Activated B cell treated with CpG ODN at 0.5 μM for 24 hours (primary cell): ENCODE measurements around the gene PEPD. TPM values are rescaled to one million over a fixed set of nuclear protein-coding genes. Genes with fewer than 3 reads are reported as not detected.

Experiments
- ATAC-seq: fragments of 200-7000 bp; cut with Tn5 transposase; one replicate; pipeline ENCODE4 v1.10.0; 2021; ENCODE audit warnings: low read depth, mild to moderate bottlenecking, moderate library complexity
- CTCF ChIA-PET: fragments of 350-600 bp; sonication (Branson Sonifier 250); formaldehyde crosslinking; loops from one replicate; lab custom pipeline; 2021; ENCODE audit warnings: antibody characterized with exemption; lab: Charles Lee
- POLR2A ChIA-PET: fragments of 350-600 bp; sonication (Branson Sonifier 250); formaldehyde crosslinking; loops from one replicate; lab custom pipeline; 2021; ENCODE audit warnings: antibody characterized with exemption; lab: Charles Lee
- DNase-seq: peaks from one replicate; pipeline ENCODE4 v3.0.0; 2022
- H3K27ac Mint-ChIP-seq: one replicate; pipeline ENCODE4 v1.8.0; 2020; ENCODE audit warnings: mixed read lengths
- H3K27me3 Mint-ChIP-seq: one replicate; pipeline ENCODE4 v1.8.0; 2021; ENCODE audit warnings: mixed read lengths
- H3K36me3 Mint-ChIP-seq: one replicate; pipeline ENCODE4 v1.8.0; 2021; ENCODE audit warnings: low read depth, mixed read lengths
- H3K4me1 Mint-ChIP-seq: one replicate; pipeline ENCODE4 v1.8.0; 2021; ENCODE audit warnings: mixed read lengths
- H3K4me3 Mint-ChIP-seq: one replicate; pipeline ENCODE4 v1.8.0; 2020; ENCODE audit warnings: mild to moderate bottlenecking, mixed read lengths
- H3K9me3 Mint-ChIP-seq: one replicate; pipeline ENCODE4 v1.8.0; 2020; ENCODE audit warnings: mixed read lengths
- intact Hi-C: fragments of 100-400 bp; cut with micrococcal nuclease; formaldehyde crosslinking; loops from one replicate; pipeline ENCODE4 v1.15.1; 2024
- total RNA-seq: library from RNA; stranded (reverse); gene quantifications from 2 replicates; pipeline ENCODE4 v1.2.3, GENCODE V29; 2022
- TF ChIP-seq, protein P1 (sequence below): fragments of 200-600 bp; IDR thresholded peaks from one replicate; pipeline ENCODE4 v1.8.0; 2022; ENCODE audit warnings: antibody characterized with exemption, mild to moderate bottlenecking

Gene PEPD
- total RNA-seq, 1 donor from 2014 or later: 49.1 TPM

DNA sequence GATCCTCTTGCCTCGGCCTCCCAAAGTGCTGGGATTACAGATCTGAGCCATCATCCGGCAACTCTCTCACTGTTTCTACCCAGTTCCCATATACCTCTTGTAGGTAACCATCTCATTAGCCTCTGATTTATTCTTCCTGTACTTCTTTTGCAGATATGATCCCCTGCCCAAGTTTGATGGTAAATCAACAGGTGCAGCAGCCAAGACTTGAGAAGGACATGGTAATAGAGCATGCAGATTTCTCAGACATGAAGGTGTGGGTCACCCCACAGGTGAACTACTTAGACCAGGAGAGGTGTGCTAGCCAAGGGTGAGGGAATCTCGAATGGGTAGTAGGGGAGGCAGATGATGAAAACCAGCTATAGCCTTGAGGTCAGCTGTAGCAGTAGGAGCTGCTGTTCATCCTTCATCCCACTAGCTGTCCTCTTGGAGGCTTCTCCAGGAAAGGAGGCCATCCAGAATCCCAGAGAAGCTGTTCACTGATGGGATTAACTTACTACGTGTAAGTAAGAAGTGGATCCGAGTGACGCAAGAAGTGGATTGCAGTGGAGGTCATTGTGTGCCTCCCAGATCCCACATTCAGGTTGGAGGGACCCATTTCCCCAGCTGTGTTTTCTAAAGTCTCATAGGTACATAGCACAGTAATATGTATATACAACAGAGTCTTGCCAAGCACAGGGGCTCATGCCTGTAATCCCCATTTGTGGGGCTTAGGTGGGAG lies 158.9 kb downstream of the PEPD start:
- ChIA-PET POLR2A (no interaction called here), CTCF (no interaction called here)
- H3K27me3 Mint-ChIP-seq: peaks cover 30% of the 10 kb centered on the region
- H3K4me1 Mint-ChIP-seq: no peaks in the 10 kb centered on the region
- DNase-seq: no peak
- no peaks in the 10 kb centered on the region for H3K9me3 Mint-ChIP-seq
- TF ChIP-seq, protein P1, sequence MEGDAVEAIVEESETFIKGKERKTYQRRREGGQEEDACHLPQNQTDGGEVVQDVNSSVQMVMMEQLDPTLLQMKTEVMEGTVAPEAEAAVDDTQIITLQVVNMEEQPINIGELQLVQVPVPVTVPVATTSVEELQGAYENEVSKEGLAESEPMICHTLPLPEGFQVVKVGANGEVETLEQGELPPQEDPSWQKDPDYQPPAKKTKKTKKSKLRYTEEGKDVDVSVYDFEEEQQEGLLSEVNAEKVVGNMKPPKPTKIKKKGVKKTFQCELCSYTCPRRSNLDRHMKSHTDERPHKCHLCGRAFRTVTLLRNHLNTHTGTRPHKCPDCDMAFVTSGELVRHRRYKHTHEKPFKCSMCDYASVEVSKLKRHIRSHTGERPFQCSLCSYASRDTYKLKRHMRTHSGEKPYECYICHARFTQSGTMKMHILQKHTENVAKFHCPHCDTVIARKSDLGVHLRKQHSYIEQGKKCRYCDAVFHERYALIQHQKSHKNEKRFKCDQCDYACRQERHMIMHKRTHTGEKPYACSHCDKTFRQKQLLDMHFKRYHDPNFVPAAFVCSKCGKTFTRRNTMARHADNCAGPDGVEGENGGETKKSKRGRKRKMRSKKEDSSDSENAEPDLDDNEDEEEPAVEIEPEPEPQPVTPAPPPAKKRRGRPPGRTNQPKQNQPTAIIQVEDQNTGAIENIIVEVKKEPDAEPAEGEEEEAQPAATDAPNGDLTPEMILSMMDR: no peak
- intact Hi-C loops: no loop called here
- H3K27ac Mint-ChIP-seq: no peak overlapping the region
- H3K4me3 Mint-ChIP-seq: no peak overlapping the region
- H3K36me3 Mint-ChIP-seq: no peaks in the 10 kb centered on the region
- no peak for ATAC-seq

DNA sequence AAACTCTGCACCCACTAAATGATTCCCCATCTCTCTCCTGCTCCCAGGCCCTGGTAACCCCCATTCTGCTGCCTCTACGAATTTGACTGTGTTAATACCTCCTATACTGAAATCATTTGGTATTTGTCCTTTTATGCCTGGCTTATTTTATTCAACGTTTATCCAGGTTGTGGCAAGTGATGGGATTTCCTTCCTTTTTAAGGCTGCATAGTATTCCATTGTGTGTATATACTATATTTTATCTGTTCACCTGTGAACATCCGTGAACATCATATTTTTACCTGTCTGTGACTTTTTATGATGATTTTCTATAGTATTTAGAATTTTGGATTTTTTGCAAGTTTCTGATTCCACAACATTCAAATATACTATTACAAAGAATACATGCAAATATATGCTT lies 162.0 kb downstream of the PEPD start:
- peaks cover 9% of the 10 kb centered on the region for H3K9me3 Mint-ChIP-seq
- H3K27me3 Mint-ChIP-seq: peaks cover 37% of the 10 kb centered on the region
- no peak for ATAC-seq
- no peak for DNase-seq
- TF ChIP-seq, protein P1: no peak
- H3K36me3 Mint-ChIP-seq: no peaks in the 10 kb centered on the region
- H3K27ac Mint-ChIP-seq: no peak overlapping the region
- H3K4me1 Mint-ChIP-seq: no peaks in the 10 kb centered on the region
- CTCF ChIA-PET: no interaction called here
- POLR2A ChIA-PET: no interaction called here
- no peak overlapping the region for H3K4me3 Mint-ChIP-seq
- intact Hi-C loops: no loop called here

DNA sequence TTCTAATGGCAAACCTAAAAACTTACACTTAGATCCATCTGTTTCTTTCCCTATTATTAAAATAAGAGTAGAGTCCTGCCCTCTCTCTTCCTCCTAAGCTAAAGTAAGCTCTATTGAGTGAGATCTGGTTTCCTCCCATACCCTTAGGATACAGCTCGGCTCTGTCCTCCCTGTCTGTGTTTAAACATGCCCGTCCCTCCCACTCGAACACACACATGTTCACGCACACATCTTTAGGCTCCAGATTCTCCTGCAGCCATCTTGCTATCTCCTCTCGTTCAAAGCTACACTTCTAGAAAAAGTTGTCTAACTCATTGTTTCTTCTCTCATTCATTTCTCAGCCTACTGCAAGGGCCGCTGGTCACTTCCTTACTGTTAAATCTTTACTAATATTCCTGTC lies 163.2 kb downstream of the PEPD start:
- Mint-ChIP-seq H3K36me3 (no peaks in the 10 kb centered on the region), H3K4me3 (no peak overlapping the region), H3K4me1 (no peaks in the 10 kb centered on the region), H3K27me3 (peaks cover 34% of the 10 kb centered on the region), H3K9me3 (peaks cover 9% of the 10 kb centered on the region), H3K27ac (no peak overlapping the region)
- intact Hi-C loops: no loop called here
- POLR2A ChIA-PET: no interaction called here
- CTCF ChIA-PET: no interaction called here
- TF ChIP-seq, protein P1: no peak
- ATAC-seq (no peak), DNase-seq (no peak)

DNA sequence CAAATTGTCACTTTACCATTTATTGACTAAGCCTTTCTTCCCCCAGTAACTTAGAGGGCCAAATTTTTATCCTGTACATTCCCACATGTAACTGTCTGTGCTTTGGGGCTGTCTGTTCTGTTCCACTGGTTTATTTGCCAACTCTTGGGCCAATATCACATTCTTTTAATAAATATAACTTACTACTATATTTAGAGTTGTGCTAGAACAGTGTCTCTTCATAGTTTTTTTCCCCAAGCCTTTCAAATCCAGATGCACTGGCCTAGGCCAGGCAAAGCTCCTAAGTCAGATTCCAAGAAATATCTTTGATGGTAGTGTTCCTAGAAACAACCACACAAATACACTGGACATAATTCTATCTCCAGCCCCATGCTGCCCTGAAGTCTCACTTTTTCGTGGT lies 164.0 kb downstream of the PEPD start:
- ATAC-seq: no peak
- H3K4me3 Mint-ChIP-seq: no peak overlapping the region
- TF ChIP-seq, protein P1: no peak
- intact Hi-C loops: no loop called here
- no peak for DNase-seq
- H3K9me3 Mint-ChIP-seq: peaks cover 9% of the 10 kb centered on the region
- no peak overlapping the region for H3K27ac Mint-ChIP-seq
- peaks cover 32% of the 10 kb centered on the region for H3K27me3 Mint-ChIP-seq
- ChIA-PET CTCF (no interaction called here), POLR2A (no interaction called here)
- no peaks in the 10 kb centered on the region for H3K4me1 Mint-ChIP-seq
- H3K36me3 Mint-ChIP-seq: no peaks in the 10 kb centered on the region

DNA sequence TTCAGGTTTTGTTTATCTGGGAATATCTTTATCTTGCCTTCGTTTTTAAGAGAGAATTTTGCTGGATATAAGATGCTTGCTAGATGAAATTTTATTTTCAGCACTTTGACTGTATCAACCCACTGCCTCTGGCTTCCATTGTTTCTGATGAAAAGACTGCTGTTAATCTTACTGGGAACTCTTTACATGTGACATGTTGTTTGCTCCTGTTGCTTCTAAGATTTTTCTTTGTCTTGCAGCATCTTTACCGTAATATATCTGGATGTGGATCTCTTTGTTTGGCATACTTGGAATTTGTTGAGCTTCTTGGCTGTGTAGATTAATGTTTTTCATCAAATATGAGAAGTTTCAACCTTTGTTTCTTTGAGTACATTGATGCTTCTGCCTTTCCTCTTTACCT lies 166.1 kb downstream of the PEPD start:
- CTCF ChIA-PET: no interaction called here
- H3K27me3 Mint-ChIP-seq: peaks cover 23% of the 10 kb centered on the region
- no peak for ATAC-seq
- H3K4me1 Mint-ChIP-seq: no peaks in the 10 kb centered on the region
- H3K27ac Mint-ChIP-seq: no peak overlapping the region
- TF ChIP-seq, protein P1: no peak
- intact Hi-C loops: no loop called here
- POLR2A ChIA-PET: no interaction called here
- H3K4me3 Mint-ChIP-seq: no peak overlapping the region
- no peak for DNase-seq
- H3K36me3 Mint-ChIP-seq: no peaks in the 10 kb centered on the region
- peaks cover 9% of the 10 kb centered on the region for H3K9me3 Mint-ChIP-seq
